GM21576 (cell line): Measurements from ENCODE around the gene MORC3.
"Not testable (repeated sequence)": the region's sequence is repeated elsewhere in the genome, so short reads cannot be mapped to it uniquely, and the experiment has no call there.

Experiments used
- ATAC-seq: cut with Tn5 transposase; IDR thresholded peaks from one replicate; pipeline ENCODE4 v1.9.1; 2021; ENCODE audit warnings: mild to moderate bottlenecking, moderate library complexity; ENCODE audit not compliant: unreplicated experiment

MORC3 gene

DNA sequence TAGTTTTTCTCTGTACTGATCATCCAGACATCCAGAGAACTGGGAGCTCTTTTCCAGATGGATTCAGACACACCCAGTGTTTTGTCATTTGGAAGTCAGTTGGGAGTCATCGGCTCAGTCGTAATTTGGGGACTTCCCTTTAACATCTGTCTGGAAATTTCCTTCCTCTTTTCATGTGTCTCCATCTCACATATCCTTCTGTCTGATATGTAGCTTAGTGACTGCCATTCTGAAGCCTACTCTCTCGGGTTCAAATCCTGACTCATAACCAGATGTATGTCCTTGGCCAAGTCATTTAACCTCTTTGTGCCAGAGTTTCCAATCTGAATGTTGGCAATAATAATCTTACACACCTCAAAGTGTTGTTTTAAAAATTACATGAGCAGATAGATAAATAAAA lies 3.0 kb downstream of the MORC3 start:
- ATAC-seq: no peak

DNA sequence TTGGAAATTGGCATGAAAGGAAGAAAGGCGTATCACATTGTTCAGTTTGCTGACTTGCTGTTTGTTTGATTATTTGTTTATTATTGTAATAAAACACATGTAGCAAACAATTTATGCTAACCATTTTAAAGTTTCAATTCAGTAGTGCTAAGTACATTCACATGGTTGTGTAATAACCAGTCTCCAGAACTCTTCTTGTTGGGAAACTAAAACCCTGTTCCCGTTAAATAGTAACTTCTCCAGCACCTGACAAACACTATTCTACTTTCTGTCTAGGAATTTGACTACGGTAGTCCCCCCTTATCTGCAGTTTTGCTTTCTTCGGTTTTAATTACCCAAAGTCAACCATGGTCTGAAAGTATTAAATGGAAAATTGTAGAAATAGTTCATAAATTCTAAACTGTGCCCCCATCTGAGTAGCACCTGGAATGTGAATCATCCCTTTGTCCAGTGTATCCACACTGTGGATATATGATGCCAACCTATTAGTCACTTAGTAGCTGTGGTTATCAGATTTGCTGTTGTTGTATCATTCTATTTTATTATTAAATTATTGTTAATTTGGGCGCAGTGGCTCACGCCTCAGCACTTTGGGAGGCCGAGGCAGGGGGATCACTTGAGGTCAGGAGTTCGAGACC lies 5.5 kb downstream of the MORC3 start:
- ATAC-seq: no peak

DNA sequence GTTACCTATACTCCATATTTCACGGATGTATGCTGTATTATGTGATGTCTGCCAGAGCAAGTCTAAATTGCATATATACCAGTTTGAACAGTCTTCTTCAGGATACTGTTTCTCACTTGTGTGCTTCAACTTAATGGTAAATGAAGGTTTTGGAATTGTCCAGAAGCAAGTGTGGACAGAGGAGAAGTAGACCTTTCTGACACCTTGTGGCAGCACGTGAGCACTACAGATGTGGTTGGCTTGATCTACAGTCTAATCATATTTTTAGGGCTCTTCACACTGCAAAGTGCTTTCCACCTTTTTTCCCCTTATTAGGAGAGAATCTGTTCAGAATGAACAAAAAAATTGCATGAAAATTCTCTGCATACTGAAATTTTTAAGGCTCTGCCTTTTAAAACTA lies 10.9 kb downstream of the MORC3 start:
- no peak for ATAC-seq

DNA sequence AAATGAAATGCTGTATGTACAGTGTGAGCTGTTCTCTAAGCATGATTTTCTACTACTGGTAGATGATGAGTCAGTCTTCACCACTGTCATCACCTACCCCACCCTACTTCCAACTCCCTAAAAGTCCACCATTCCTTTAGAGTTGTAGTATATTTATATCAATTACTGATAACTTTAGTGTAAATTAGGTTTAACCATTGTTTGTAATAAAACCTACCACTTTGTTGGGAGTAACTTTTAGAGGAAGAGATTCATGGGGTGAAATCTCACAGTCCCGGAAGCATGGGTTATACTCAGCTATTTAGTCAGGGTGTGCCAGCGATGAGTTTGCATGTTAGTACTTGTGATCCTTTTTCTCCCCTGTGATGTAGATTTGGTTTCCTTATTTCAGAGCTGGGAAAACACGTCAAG lies 17.1 kb downstream of the MORC3 start:
- ATAC-seq: no peak

DNA sequence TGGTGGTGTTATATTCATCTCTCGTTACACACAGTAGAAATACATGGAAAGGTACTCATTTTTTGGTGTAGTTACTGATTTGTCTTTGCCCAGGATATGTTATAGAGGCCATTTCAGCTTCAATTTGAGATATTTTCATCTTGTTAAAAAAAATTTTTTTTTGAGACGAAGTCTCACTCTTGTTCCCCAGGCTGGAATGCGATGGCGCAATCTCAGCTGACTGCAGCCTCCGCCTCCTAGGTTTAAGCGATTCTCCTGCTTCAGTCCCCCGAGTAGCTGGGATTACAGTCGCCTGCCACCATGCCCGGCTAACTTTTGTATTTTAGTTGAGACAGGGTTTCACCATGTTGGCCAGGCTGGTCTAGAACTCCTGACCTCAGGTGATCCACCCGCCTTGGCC lies 19.0 kb downstream of the MORC3 start:
- ATAC-seq: no peak

DNA sequence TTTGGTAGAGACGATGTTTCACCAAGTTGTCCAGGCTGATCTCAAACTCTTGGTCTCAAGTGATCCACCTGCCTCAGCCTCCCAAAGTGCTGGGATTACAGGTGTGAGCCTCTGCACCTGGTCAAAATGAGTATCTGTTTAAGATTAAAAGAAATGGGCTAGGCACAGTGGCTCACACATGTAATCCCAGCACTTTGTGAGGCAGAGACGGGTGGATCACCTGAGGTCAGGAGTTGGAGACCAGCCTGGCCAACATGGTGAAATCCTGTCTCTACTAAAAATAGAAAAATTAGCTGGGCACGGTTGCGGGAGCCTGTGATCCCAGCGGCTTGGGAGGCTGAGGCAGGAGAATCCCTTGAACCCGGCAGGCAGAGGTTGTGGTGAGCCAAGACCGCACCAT lies 22.6 kb downstream of the MORC3 start:
- not testable (repeated sequence) for ATAC-seq

DNA sequence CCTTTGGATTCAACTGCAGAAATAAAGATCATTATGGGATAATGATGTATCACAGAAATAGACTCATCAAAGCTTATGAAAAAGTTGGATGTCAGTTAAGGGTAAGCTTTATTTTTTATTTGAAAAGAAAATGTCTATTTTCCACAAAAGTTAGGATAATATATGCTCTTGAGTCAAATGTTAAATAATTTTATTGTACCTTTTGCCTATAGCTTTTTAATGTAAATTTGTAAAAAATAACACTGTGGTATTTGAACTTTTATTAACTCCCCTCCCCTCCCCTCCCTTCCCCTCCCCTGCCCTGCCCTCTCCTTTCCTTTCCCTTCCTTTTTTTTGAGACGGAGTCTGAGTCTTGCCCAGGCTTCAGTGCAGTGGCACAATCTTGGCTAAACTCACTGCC lies 24.9 kb downstream of the MORC3 start:
- ATAC-seq: no peak

DNA sequence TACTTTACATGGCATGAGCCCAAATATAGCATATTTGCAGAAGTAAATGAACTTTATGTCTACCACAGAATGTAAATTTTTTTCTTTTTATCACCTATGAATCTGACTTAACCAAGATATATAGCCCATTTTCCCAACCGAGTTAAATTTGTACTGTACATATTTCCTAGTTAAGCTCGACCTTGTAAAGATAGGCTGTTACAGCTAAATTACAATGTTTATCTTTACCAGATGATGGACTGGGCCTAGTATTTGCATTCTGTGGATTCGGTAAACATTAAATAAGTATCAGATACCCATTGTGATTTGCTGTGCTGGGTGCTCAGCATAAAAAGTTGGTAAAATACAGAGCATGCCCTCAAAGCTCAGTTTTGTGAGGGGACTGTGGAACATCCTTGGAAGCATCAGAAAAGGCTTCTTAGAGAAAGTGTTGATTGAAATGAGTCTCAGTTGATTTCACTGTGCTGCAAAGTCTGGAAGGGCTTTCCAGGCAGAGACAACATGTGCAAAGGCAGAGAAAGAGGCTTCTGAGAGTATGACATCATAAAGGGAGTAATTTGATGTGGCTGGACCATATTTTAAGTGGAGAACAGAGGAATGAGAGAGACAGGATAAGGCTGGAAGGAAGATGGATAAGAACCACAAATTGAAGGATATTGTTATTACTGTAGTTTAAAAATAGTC lies 27.4 kb downstream of the MORC3 start:
- ATAC-seq: no peak

DNA sequence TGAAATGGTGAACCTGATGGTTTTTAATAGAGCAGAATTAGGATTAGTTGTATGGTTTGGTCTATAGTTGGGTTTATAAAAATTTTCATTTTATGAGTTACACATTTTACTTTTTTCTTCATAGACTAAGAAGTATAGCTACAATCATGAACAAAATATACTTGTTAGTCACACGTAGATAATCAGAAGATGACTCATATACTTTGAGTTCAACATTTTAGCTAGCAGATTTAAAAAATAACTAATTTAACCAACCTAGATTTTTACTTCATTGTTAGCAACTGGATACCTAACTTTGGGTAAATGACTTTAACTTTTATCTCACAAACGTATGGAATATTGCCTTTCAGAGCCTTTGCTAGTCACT lies 27.9 kb downstream of the MORC3 start:
- no peak for ATAC-seq

DNA sequence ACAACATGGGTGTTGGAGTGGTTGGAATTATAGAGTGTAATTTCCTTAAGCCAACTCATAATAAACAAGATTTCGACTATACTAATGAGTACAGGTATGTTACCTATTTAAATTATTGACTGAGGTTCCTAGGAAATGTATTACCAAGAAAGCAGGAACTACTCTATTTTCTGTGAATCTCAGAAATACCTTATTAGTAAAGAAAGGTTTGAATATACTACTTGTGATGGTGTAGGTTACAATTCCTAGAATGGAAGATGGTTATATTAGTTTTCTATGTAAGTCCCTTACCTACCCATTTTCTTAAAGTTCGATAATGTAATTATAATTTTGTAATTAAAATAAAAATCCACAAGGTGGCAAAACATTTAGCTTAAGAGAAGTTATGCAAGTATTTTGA lies 29.3 kb downstream of the MORC3 start:
- no peak for ATAC-seq

DNA sequence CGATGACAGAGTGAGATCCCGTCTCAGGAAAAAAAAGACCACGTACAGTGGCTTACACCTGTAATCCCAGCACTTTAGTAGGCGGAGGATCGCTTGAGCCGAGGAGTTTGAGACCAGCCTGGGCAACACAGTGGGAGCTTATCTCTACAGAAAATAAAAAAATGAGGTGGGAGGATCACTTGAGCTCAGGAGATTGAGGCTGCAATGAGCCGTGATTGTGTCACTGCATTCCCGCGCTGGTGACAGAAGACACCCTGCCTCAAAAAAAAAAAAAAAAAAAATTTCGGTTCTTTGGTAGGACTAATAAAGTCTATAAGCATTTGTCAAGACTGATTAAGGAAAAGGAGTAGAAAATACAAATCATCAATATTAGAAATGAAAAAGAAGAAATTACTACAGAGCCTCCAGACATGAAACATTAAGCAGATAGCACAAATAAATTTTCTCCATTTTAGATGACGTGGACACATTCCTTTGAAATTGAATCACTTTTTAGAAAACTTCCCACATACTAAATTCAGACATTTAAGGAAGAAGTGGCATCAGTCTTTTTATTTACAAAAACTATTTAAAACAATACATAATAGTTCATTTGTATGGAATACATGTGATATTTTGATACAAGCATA lies 30.4 kb downstream of the MORC3 start:
- ATAC-seq: no peak

DNA sequence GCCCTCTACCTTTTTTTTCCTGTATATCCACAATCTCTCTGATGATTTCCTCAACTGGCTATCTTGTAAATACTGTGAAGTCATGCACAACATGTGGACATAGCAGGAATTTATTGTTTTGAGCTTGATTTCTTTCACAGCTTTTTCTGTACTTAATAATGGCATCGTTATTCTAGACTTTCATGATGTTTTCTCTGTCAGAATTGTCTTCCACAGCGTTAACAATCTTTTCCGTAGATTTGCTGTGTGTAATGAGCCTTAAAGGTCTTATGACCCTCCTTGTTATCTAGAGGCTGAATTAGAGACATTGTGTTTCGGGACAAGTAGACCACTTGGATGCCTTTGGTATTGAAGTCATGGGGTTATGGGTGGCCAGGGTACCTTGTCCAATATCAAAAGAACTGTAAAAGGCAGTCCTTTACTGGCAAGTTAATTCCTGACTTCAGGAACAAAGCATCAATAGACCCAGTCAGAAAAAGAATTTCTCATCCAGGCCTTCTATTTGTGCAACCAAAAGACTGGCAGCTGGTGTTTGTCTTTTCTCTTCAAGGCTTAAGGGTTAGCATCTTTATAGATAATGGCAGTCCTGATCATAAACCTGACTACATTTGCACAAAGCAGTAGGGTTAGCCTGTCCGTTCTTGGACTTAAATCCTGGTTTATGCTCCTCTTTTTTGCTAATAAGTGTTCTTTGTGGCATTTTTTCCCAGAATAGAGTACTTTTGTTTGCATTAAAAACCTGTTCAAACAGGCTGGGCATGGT lies 35.1 kb downstream of the MORC3 start:
- no peak for ATAC-seq

DNA sequence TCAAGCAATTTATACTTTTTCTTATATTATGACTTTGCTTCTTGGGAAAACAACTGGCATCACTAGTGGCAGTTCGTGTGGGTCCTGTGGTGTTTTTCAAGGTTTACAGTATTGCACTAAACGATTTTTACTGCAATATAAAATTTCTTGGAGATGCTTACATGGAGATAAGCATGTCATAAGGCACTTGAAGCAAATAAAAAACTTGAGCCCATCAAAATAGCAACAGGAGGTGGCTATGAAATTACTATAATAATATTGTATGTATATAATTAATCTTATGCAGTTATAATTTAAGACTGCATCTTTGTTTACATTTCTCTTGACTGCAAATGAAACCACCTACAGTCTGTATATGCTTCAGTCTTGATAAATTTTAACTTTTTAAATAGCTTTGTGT lies 35.9 kb downstream of the MORC3 start:
- ATAC-seq: no peak

DNA sequence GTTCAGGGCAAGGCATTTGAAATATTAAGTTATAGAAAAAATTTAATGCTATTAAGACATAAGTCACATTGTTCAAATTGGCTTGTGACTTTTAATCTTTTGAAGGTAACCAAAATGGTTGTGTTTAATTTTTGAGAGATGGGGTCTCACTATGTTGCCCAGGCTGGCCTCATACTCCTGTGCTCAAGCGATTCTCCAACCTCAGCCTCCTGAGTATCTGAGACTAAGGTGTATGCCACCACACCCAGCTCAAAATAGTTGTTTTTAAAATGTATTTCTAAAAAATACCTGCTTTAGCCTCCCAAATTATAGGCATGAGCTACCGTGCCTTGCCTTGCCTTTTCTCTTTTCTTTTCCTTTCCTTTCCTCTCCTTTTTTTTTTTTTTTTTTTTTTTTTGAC lies 39.2 kb downstream of the MORC3 start:
- no peak for ATAC-seq

DNA sequence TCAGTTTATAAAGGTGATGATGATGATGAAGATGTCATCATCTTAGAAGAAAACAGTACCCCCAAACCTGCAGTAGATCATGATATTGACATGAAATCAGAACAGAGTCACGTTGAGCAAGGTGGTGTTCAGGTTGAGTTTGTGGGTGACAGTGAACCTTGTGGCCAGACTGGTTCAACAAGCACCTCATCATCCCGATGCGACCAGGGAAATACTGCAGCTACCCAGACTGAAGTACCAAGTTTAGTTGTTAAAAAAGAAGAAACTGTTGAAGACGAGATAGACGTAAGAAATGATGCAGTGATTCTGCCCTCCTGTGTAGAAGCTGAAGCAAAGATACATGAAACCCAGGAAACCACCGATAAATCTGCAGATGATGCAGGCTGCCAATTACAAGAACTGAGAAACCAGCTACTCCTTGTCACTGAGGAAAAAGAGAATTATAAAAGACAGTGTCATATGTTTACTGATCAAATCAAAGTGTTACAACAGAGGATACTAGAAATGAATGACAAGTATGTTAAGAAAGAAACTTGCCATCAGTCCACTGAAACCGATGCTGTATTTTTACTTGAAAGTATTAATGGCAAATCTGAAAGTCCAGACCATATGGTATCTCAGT lies 49.2 kb downstream of the MORC3 start:
- ATAC-seq: no peak

DNA sequence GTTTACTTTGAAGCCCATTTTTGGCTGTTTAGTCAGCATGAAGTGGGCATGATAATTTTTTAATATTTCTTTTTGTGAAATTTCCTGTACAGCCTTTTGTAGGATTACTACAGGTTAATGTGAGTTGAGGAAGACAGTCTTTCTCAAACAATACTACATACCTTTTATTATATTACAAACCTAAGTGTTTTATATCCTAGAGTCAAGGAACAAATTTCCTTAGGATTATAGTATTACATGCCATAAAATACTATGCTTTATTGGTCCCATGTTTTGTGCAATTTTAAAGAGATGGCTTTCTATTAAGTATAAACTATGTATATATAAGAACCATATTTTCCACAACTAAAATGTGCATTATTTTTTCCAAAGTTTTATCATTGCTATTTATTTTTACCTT lies 56.0 kb downstream of the MORC3 start:
- no peak for ATAC-seq

DNA sequence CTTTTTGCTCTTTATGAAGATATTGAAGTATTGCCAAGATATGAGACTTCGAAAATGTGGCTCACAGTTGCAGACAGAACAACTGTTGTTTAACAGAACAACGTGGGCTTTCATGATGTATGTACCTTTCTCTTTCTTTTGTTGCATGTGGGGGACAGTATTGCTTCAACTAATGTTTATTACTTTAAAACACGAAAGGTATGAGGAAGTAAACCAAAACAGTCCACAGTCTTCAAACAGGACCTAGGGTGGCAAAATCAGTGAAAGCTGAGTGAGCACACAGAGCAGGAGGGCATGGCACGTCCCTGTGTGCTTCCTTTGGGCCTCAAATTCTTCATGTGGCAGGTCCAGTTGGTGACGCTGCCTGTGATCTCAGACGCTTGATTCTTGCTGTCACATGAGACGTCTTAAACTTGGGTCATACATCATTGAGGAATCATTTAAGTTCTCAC lies 57.4 kb downstream of the MORC3 start:
- ATAC-seq: no peak

DNA sequence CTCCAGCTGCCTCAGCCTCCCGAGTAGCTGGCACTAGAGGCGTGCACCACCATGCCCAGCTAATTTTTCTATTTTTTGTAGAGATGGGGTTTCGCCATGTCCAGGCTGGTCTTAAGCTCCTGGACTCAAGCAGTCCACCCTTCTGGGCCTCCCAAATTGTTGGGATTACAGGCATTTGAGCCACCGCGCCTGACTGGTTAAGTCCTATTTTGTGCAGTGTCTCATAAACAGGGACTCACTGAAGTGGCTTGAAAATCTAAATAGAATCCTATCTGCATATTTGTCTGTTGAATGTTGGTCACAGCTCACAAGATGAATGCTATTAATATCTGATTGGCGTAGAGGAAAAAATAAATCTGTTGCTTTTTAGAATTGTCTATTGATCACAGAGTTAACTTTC lies 59.3 kb downstream of the MORC3 start:
- no peak for ATAC-seq

DNA sequence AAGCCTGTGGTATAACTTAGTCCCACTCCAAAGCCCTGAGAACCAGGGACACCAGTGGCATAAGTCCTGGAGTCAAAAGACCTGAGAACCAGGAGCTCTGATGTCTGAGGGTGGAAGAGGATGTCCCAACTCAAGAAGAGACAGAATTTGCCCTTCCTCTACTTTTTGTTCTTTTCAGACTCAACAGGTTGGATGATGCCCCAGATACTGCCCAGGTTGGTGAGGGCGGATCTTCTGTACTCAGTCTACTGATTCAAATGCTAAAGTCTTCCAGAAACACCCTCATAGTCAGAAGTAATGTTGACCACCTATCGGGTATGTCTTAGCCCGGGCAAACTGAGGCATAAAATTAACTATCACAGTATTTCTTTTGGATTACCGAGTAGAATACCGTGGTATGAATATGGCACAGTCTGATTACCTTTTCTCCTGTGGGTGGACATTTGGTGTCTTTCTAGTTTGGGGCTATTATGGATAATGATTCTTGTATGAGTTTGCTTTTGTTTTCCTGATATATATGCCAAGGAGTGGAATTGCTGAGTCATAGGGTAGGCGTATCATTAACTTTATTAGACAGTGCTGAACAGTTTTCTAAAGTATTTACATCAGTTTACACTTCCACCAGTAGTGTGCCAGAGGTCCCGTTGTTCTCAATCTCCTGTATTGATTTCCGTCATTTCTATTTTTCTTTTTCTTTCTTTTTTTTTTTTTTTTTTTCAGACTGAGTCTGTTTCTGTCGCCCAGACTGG lies 62.0 kb downstream of the MORC3 start:
- ATAC-seq: no peak

DNA sequence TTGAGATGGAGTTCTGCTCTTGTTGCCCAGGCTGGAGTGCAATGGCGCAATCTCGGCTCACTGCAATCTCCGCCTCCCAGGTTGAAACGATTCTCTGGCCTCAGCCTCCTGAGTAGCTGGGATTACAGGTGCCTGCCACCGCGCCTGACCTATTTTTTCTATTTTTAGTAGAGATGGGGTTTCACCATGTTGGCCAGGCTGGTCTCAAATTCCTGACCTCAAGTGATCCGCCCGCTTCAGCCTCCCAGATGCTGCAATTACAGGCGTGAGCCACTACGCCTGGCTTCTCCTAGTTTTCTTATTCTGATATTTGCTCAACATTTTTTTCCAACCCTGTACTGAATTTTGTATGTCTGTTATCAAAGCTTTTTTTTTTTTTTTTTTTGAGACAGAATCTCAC lies 62.7 kb downstream of the MORC3 start:
- ATAC-seq: not testable (repeated sequence)

DNA sequence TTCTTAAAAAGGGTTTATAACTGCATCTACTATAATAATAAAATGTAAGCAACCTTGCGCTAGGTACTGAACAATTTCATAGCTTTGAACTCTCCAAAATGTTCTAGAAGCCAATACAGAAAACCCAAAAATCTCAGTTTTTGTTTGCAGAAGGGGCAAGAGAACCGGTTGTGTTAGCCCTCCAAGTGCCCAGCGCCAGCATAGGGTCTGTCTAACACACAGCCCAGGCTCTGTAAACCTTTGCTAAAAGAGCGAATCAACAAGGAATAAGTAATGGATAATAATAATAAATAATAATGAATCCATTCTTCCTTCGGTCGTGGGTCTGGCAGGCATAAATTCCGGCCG lies 64.9 kb downstream of the MORC3 start:
- ATAC-seq: peak; percentile 21
